Measurements from ENCODE around the gene PDIA4.
"Not testable (repeated sequence)": the region's sequence is repeated elsewhere in the genome, so short reads cannot be mapped to it uniquely, and the experiment has no call there.

PDIA4 gene

DNA sequence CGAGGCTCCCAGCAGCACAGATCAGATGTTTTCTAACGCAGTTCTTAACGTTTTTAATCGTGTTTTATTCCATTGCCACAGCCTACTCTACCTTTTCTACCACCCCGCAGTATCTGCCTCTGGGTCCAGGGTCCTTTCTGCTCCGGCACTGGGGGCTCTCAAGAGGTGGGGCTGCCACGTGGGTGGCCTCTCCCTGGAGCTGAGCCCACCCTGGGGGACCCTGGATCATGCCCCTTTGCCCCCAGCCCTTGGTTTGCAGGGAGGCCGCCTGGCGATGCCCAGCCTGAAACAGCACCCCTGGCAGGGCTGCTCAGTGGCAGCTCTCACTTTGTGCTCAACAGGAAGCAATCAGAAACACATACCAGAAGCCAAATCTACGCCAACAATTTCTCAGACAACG lies 25.3 kb downstream of the PDIA4 start:
- no peak for DNase-seq (ENCODE audit: low read depth)

DNA sequence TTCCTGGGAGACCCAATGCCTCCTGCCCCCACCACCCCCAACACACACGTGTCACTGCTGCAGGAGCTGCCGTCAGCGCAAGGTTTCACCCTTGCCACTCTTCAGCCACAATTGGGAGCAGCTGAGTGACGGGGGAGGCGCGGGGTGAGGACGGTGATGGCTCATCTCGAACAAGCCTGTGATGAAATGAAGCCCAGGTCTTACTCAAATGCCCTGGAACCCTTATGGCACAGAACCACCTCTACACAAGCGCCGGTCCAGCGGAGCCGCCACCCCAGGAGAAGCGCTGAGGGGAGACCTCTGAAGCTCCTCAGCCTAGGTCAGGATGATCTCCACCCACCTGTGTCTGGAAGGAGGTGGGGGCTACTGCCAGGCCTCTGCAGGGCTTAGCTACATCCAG lies 25.7 kb downstream of the PDIA4 start:
- no peak for DNase-seq (ENCODE audit: low read depth)

DNA sequence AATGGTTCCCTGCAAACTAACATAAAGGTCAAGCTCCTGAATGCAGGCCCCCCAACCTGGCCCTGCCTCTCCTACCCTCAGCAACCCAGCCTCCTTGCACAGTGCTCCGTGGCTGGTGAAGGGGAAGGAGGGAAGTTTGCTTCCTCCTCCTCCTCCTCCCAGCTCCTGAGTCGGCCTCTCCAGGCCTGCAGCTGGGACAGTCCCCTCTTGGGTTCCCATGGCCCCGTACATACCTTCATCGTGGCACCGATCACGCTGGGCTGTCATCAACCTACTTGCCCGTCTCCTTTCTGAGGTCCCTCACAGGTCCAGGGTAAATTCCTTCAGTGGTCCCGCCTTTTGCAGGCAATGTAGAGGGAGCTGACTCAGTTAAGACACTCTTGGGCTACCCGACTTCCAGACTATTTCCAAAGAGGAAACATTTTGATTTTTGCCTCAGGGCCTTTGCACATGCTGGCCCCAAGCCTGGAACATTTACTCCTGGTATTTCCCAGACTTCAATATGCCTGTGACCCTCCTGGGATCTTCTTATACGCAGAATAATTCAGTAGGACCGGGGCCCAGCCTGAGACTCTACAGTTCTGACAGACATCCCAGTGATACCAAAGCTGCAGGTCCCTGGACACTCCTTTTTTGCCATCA lies 26.8 kb downstream of the PDIA4 start:
- no peak for DNase-seq (ENCODE audit: low read depth)

DNA sequence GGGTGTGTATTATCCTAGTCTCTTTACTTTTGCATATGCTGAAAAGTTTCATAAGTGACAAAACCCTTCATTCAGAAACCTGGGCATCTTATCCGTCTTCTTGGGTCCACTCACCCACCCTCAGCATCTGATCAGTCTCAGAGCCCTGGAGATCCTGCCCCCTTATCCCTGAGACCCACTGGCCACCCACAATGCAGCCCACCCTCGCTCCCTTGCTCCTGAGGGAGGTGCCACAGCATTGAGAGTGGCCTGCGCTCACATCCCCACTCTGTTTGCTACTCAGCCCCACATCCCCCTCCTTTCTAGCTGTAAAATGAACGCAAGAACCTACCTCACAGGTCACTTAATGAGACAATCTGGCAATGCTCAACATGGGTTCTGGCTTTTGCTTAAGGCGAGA lies 27.3 kb downstream of the PDIA4 start:
- DNase-seq (ENCODE audit: low read depth) = no peak

- no peak for DNase-seq (ENCODE audit: low read depth)
Observed at GRCh38 chr7:148999192-148999591, 29.1 kb downstream of the PDIA4 start.

DNA sequence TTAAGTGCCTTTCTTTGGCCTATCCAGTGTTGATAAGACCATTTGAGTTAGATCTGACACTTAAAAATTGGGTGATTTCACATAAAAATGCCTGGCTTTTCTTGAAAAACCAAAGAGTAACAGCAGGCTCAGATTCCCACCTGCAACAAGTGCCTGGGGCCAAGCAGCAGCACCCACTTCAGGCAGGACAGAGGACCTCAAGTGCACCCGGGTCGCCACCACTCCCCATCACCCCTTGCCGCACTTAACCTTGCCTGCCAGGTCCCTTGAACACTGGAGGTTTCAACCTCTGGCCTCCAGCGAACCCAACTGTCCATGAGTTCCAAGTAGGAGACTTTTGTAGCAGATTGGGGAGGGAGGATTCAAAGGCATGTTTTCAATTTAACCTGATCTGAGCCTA lies 30.8 kb downstream of the PDIA4 start:
- DNase-seq (ENCODE audit: low read depth) = no peak

DNA sequence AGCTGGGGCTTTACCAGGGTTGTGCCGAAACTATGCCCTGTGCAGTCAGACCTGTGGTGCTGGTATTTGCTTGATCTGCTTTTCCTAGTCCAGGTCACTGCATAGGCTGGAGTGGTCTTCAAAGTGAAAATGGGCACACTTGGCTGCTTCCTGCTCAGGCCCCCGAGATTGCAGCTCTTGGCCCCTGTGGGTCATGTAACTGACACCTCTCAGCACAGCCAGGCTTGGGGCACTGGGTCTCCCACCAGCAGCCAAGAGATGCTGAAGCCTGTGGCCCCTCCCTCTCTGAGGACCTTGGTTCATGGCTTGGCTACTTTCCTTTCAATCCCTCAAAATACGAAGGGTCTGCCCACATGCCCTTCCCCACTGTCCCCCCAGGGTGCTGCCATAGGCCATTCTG lies 33.7 kb downstream of the PDIA4 start:
- no peak for DNase-seq (ENCODE audit: low read depth)

- DNase-seq (ENCODE audit: low read depth) = no peak
Observed at GRCh38 chr7:148993193-148993592, 35.1 kb downstream of the PDIA4 start.

DNA sequence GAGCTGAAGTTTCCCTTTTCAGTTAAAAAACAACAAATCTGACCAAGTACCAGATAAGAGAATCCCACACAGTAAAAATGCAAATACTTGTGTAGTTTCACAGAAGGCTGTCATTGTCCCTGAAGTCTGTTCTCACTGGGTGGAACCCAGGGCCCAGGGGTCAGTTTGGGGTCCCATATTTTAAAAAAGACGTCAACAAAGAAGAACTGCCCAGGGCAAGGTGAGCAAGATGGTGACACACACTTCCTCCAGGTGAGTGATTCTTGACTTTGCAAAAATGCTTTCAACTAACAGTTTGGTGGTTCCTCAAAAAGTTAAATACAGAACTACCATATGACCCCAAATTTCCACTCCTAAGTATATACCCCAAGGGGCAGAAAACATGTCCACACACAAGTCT lies 36.8 kb downstream of the PDIA4 start:
- DNase-seq (ENCODE audit: low read depth) = no peak

DNA sequence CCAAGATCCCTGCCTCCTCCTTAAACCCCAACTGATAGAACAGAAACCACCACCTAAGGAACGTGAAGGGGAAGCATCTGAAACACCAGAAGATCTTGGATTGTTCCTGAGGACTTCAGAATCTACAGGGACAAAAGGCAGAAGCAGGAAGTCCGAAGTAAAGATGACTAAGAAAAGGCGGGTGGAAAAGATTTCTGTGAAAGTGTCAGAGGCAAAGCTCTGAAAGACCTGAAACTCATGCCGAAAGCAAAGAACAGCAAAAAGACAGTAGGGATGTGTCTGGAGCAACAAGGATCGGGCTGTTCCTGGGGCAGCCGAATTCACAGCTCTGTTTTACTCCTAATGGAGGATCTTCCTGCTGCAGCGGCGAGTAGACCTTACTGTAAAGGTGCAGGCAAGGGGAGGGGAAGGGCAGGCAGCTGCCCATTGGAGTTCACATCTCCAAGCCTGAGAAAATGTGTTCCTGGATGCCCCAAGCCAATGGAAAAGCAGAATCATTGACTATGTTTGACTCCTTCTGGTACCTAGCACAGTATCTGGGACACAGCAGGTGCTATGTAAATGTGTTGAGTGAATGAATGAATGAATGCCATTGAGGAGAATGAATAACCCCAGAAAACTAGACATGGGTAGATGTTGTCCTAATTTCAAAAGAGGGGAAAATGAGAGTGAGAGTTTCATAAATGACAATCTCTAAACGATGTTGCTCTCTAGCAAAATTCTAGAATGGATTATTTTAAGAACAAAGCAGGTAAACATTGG lies 40.4 kb downstream of the PDIA4 start:
- DNase-seq (ENCODE audit: low read depth) = no peak

- peak; percentile 27 for DNase-seq (ENCODE audit: low read depth)
Observed at GRCh38 chr7:148987010-148987750, 41.1 kb downstream of the PDIA4 start.

DNA sequence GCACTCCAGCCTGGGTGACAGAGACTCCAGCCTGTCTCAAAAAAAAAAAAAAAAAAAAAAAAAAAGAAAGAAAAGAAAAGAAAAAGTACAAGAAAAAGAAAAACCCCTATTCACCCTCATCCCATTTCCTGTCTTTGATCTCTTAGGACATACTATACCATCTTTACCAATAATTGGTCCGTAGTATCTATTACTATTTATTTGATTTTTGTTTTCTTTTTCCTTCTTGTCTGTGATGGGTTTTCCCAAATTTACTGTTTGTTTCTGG lies 41.6 kb downstream of the PDIA4 start:
- no peak for DNase-seq (ENCODE audit: low read depth)

DNA sequence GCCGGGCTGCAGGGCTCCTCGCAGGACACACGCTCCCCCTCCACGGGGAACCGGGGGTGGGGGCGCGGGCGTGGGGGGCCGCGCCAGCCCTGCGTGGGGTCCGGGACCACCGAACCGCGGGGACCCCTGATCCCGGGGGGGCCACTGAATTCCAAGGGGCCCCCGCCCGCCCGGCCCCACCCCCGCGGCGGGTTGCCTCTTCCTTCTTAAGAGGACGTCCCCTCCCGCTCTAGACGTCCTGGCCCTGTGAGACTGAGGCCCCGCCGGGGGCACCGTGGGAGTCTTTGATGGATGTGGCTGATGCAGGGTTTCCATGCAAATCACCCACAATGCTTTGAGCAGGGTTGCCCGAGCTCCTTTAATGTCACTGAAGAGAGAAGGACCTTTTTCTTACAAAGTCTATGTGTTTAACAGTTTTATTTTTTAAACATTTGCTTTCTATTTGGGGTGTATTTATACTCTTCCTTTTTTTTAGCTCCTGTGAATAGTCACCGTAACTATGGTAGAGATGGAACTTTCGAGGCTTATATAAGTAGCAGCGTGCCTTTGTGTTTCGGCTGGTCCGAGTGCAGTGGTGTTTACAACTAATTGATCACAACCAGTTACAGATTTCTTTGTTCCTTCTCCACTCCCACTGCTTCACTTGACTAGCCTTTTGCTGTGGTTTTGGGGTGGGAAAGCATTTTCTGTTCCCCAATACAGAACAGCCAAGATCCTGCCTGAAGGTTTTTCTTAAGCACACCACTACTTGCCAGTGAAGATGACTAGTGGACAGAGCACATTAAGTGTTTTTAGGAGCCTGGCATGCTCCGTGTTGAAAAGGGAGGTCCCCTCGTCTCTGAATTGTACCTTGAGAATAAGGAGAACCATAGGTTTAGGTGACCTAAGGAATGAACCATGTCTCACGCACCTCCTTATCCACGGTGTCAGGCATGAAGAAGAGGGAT lies 44.8 kb downstream of the PDIA4 start:
- no peak for DNase-seq (ENCODE audit: low read depth)

DNA sequence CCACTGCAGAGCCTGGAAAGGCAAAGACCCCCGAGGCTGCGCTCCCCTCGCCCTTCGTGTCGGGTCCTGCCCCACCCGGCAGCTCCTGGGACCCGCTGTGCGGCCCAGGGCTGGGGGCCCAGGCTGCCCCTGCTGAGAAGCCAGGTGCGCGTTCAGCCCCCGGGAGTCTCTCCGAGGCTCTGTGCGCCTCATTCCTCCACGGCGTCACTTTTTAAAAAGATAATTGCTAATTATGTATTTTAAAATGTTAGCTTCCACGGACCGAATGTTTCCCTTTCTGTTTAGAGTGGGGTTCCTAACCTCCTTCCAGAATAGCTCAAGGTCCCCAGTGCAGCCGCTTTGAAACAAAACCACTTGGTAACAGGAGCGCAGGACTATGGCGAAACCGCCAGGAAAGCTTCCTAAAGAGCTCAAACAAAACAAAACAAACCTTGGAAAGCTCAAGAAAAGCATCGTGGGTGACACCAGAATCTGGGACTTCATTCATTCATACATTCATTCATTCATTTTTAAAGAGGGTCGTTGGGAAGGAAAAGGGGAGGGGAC lies 45.6 kb downstream of the PDIA4 start:
- no peak for DNase-seq (ENCODE audit: low read depth)

- no peak for DNase-seq (ENCODE audit: low read depth)
Observed at GRCh38 chr7:148979827-148980226, 48.5 kb downstream of the PDIA4 start.

DNA sequence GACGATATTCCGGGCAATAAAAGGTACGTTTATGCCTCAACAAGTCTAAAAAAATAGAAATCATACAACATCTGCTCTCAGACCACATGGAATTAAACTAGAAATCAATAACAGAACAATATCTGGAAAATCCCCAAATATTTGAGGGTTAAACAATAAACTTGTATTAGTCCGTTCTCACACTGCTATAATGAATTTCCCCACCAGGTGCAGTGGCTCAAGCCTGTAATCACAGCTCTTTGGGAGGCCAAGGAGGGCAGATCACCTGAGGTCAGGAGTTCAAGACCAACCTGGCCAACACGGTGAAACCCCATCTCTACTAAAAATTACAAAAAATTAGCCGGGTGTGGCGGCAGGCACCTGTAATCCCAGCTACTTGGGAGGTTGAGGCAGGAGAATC lies 49.2 kb downstream of the PDIA4 start:
- not testable (repeated sequence) for DNase-seq (ENCODE audit: low read depth)

DNA sequence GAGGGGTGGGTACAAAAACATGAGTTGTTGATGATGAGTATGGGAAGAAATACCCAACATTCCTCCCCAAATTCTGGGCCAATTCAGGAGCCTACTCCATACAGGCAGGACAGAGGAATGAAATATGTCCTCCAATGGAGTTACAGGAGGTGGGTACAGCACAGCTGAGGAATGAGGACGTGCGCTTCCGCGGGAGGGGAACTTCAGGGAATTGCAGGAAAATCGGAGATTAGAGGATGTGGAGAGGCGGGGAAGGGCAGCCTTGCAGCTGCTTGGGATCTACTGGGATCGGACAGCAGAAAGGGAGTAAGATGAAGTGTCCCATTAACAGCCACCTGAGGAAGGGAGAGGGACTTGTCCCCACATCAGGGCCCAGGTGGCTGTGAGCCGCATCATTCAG lies 50.2 kb downstream of the PDIA4 start:
- DNase-seq (ENCODE audit: low read depth) = no peak

DNA sequence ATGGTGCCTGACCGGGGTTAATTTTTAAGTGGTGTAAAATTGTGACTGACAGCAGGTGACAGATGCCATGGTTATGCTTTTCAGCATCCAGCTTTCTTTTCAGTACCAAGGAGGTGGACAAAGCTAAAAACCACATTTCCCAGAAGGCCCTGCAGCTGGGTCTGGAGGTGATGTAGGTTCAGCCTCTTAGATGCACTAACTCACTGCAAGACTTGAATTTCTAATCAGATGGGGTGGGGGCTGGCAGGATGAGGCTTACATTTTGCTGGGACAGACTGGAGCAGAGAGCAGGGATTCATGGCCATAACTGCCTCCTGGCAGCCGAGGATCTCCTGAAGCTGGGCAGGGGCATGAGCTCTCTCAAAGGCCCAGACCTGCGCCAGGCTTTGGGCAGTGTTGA lies 52.4 kb downstream of the PDIA4 start:
- DNase-seq (ENCODE audit: low read depth) = no peak

DNA sequence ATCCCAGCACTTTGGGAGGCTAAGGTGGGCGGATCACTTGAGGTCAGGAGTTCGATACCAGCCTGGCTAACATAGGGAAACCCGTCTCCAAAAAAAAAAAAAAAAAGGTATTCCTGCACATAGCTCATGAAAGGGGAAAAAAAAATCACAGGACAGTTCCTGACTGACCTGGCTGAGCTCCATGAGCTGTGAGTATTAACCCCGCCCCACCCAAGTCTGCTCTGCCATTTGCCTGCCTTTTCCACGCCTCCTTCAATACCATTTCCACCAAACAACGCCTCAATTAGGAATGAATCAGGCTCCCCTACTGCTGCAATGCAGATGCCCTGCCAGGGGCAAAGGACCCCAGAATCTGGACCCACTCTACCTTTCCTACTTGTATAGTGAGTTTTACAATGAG lies 55.0 kb downstream of the PDIA4 start:
- no peak for DNase-seq (ENCODE audit: low read depth)

GRCh38 chr7:148972375-148972774 lies 55.9 kb downstream of the PDIA4 start:
- no peak for DNase-seq (ENCODE audit: low read depth)

GRCh38 chr7:148967602-148968001 lies 60.7 kb downstream of the PDIA4 start:
- DNase-seq (ENCODE audit: low read depth) = no peak

DNA sequence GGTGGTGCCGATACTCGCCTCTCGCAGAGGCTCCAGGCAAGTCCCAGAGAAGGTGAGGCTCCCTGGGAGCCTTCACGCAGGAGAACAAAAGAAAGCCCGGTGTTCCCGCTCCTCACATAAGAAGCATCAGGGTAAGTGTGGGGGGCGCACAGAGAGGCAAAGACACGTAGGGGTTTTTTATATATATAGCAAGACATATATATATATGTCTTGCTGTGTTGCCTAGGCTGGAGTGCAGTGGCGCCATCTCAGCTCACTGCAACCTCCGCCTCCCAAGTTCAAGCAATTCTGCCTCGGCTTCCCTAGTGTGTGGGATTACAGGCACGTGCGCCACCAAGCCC lies 61.3 kb downstream of the PDIA4 start:
- DNase-seq (ENCODE audit: low read depth) = no peak
